ENCODE data around the gene TOX3.

TOX3 gene

DNA sequence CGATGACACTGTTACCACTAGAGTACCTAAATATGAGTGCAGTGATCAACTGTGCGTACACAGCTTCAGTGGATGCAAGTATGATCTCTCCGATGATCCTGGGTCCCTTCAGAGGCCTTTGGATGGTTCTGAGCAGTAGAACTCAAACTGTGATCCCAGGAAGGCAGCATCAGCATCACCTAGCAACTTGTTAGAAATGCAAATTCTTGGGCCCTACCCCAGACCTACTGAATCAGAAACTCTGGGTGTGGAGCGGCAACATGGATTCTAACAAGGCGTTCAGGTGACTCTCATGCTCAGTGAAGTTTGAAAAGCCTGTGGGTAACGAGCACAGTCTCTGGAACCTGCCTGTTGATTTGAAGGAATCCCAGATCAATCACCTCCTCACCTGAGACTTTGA, 25.4 kb downstream of the TOX3 start:
- Histone ChIP-seq H3K27ac (ENCODE audit: low read depth, low read length) (no peak overlapping the region), H3K4me1 (ENCODE audit: control insufficient read depth, insufficient read depth, low read length) (no peaks in the 10 kb centered on the region), H3K27me3 (ENCODE audit: control insufficient read depth, insufficient read depth, low read length) (no peaks in the 10 kb centered on the region), H3K4me3 (ENCODE audit: low read length) (no peak overlapping the region), H3K9ac (ENCODE audit: low read length) (no peak overlapping the region), H3K36me3 (ENCODE audit: control insufficient read depth, insufficient read depth, low read length) (no peaks in the 10 kb centered on the region)

DNA sequence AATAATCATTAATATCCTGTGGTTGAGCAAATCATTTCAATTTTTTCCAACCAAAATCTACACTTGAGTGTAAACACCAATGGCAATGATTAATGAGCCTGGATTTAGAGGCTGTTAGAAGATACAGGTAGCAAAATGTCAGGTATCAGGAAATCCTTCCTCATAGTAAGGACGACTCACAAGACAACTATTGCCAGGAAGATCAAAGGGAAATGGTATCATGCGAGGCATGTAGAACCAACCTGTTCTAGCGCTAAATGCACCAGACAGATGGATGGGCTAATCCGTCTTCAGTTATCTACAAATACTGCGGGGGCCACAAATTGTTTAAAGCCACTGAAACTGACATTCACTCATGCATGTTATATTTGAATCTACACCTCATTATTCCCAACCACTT, 28.1 kb downstream of the TOX3 start:
- Histone ChIP-seq H3K27ac (ENCODE audit: low read depth, low read length) (no peak overlapping the region), H3K4me3 (ENCODE audit: low read length) (no peak overlapping the region), H3K9ac (ENCODE audit: low read length) (no peak overlapping the region), H3K36me3 (ENCODE audit: control insufficient read depth, insufficient read depth, low read length) (no peaks in the 10 kb centered on the region), H3K27me3 (ENCODE audit: control insufficient read depth, insufficient read depth, low read length) (no peaks in the 10 kb centered on the region), H3K4me1 (ENCODE audit: control insufficient read depth, insufficient read depth, low read length) (no peaks in the 10 kb centered on the region)

DNA sequence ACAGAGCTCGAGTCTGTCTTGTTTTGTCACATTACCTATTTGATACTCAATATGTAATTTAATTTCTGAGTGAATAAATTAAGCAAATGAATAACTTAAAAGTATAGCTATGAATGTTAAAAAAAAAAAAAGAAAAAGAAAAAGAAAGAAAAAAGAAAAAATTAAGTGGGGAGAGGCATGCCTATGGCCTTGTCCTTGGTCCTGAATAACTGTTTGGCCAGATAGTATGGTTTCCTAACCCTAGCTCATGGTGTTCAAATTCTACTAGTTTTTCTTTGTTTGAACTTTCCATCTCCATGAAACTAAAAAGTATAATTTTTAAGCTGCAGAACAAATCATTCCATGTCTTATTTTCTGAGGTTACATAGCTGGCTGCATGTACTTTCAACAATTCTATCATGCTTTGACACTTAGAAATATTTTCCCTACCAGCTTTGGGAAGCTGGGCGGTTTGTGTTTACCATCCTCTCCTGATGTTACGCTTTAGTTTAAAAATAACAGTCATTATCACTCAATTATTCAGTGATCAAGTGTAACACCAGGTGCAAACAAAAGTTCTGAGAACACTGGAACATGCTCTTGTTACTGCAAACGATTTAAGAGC, 31.8 kb downstream of the TOX3 start:
- no peak overlapping the region for H3K9ac ChIP-seq (ENCODE audit: low read length)
- no peak overlapping the region for H3K27ac ChIP-seq (ENCODE audit: low read depth, low read length)
- no peaks in the 10 kb centered on the region for H3K4me1 ChIP-seq (ENCODE audit: control insufficient read depth, insufficient read depth, low read length)
- H3K36me3 ChIP-seq (ENCODE audit: control insufficient read depth, insufficient read depth, low read length), result no peaks in the 10 kb centered on the region
- no peak overlapping the region for H3K4me3 ChIP-seq (ENCODE audit: low read length)
- no peaks in the 10 kb centered on the region for H3K27me3 ChIP-seq (ENCODE audit: control insufficient read depth, insufficient read depth, low read length)

DNA sequence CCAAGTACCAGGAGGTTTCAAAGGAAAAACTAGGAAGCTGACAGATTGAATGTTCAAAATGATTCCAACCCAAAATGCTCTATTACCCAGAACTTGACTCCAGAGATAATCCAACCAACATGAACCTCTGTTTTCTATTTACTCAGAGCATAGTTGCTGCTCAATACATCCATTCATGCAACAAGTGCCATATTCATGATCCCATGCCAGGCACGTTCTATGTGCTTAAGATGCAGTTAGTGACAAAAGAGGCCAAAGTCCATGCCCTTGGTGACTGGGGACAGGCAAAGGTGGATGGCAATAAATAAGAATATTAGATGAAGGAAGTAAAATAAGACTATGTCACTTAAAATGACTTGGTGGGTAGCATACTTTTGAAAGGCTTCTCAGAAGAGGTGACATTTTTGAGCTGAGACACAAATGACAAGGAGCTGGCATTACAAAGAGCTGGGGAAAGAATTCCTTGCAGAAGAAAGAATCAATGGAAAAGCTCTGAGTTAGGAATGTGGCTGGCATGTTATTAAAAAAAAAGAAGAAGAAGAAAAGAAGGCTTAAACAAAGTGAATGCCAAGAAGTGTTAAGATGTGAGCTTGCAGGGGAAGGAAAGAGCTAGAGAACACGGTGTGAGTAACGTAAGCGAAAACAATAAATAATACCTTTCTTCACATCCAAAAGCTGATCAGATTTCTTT, 34.5 kb downstream of the TOX3 start:
- H3K9ac ChIP-seq (ENCODE audit: low read length), result no peak overlapping the region
- H3K4me1 ChIP-seq (ENCODE audit: control insufficient read depth, insufficient read depth, low read length), result no peaks in the 10 kb centered on the region
- H3K27me3 ChIP-seq (ENCODE audit: control insufficient read depth, insufficient read depth, low read length), result no peaks in the 10 kb centered on the region
- no peak overlapping the region for H3K27ac ChIP-seq (ENCODE audit: low read depth, low read length)
- no peaks in the 10 kb centered on the region for H3K36me3 ChIP-seq (ENCODE audit: control insufficient read depth, insufficient read depth, low read length)
- no peak overlapping the region for H3K4me3 ChIP-seq (ENCODE audit: low read length)

DNA sequence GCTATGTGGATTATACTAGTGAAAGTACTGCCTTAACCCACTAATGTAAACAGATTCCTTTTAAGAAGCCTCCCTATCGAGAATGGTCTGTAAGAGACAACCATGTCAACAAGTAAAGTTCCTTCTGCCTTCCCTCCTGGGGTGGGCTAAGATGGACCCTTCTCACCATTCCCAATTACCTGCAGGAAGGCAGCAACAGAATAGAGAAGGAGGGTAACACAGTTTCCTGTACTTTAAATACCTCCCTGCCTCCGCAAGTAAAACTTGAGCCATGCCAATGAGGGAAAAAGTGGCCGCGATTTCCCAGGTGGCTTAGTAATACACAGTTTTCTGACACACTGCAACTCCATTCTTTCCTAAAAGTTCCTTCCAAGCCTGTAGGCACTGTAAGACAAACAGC, 45.2 kb downstream of the TOX3 start:
- H3K27ac ChIP-seq (ENCODE audit: low read depth, low read length), result no peak overlapping the region
- H3K9ac ChIP-seq (ENCODE audit: low read length), result no peak overlapping the region
- H3K4me1 ChIP-seq (ENCODE audit: control insufficient read depth, insufficient read depth, low read length), result no peaks in the 10 kb centered on the region
- no peaks in the 10 kb centered on the region for H3K27me3 ChIP-seq (ENCODE audit: control insufficient read depth, insufficient read depth, low read length)
- no peaks in the 10 kb centered on the region for H3K36me3 ChIP-seq (ENCODE audit: control insufficient read depth, insufficient read depth, low read length)
- H3K4me3 ChIP-seq (ENCODE audit: low read length), result no peak overlapping the region

DNA sequence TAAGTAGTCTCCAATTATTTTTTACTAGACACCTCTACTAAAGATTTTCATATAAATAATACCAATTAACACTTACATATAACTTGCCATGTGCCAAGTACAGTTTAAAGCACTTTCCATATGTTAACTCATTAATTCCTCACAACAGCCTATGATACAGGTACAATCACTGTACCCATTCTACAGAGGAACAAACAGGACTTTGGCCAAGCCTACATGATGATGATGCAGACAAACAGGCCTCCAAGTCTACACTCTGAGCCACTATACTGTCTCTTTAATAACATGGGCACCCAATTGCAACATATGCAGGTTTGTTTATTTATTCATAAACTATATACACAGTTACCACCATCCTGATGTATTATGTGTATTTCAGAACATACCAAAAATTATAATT, 46.0 kb downstream of the TOX3 start:
- H3K27me3 ChIP-seq (ENCODE audit: control insufficient read depth, insufficient read depth, low read length), result no peaks in the 10 kb centered on the region
- no peak overlapping the region for H3K27ac ChIP-seq (ENCODE audit: low read depth, low read length)
- no peaks in the 10 kb centered on the region for H3K36me3 ChIP-seq (ENCODE audit: control insufficient read depth, insufficient read depth, low read length)
- H3K9ac ChIP-seq (ENCODE audit: low read length), result no peak overlapping the region
- H3K4me3 ChIP-seq (ENCODE audit: low read length), result no peak overlapping the region
- no peaks in the 10 kb centered on the region for H3K4me1 ChIP-seq (ENCODE audit: control insufficient read depth, insufficient read depth, low read length)

DNA sequence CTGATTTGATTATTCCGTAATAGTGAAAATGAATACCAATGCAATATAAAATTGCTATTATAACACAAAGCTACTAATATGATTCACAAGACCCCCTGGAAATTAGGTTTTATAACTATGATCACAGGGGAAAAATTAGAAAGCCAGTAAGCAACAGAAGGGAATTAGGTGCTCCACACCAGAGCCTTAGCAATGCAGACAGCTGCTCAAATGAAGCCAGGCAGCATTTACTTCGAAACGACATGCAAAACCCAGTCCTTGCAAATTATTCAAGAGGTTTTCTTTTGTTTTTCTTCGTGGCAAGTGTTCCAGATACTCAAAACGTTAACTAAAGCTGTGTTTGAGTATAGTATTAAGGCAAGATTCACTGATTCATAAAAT, 47.9 kb downstream of the TOX3 start:
- Histone ChIP-seq H3K27ac (ENCODE audit: low read depth, low read length) (no peak overlapping the region), H3K9ac (ENCODE audit: low read length) (no peak overlapping the region), H3K4me3 (ENCODE audit: low read length) (no peak overlapping the region), H3K36me3 (ENCODE audit: control insufficient read depth, insufficient read depth, low read length) (no peaks in the 10 kb centered on the region), H3K27me3 (ENCODE audit: control insufficient read depth, insufficient read depth, low read length) (no peaks in the 10 kb centered on the region), H3K4me1 (ENCODE audit: control insufficient read depth, insufficient read depth, low read length) (no peaks in the 10 kb centered on the region)

DNA sequence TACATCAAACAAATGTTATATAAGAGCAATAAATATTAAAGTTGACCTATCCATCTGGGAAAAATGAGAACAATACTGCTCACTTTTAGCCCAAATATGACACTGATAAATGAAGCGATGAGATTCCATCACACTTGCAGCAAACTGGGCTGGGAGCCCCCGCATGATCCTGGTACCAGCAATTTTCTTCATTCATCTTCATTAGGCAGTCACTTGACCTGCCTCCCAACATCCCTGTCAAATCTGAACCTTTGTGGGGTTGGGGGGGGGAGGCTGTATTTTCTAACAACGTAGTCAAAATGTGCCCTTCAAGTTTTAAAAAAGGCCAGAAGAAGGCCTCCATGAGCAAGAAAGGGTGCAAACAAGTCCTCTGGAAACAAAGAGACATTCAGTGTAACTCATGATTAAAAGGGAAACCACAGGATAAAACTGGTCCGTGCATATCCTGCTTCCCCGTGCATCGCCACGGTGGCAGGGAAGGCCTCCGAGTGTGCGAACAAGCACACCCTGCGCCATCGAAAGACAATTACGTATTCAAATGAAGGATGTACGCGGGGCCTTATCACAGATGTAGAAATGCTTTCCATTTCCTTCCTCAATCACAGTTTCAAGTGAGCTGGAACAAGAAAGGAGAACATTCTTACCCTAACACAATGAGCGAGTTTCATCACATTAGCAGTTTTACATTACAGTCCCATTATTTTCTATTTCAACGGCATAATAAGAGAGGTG, 48.4 kb downstream of the TOX3 start:
- no peak overlapping the region for H3K4me3 ChIP-seq (ENCODE audit: low read length)
- H3K4me1 ChIP-seq (ENCODE audit: control insufficient read depth, insufficient read depth, low read length), result no peaks in the 10 kb centered on the region
- H3K27ac ChIP-seq (ENCODE audit: low read depth, low read length), result no peak overlapping the region
- H3K9ac ChIP-seq (ENCODE audit: low read length), result no peak overlapping the region
- H3K27me3 ChIP-seq (ENCODE audit: control insufficient read depth, insufficient read depth, low read length), result no peaks in the 10 kb centered on the region
- H3K36me3 ChIP-seq (ENCODE audit: control insufficient read depth, insufficient read depth, low read length), result no peaks in the 10 kb centered on the region

DNA sequence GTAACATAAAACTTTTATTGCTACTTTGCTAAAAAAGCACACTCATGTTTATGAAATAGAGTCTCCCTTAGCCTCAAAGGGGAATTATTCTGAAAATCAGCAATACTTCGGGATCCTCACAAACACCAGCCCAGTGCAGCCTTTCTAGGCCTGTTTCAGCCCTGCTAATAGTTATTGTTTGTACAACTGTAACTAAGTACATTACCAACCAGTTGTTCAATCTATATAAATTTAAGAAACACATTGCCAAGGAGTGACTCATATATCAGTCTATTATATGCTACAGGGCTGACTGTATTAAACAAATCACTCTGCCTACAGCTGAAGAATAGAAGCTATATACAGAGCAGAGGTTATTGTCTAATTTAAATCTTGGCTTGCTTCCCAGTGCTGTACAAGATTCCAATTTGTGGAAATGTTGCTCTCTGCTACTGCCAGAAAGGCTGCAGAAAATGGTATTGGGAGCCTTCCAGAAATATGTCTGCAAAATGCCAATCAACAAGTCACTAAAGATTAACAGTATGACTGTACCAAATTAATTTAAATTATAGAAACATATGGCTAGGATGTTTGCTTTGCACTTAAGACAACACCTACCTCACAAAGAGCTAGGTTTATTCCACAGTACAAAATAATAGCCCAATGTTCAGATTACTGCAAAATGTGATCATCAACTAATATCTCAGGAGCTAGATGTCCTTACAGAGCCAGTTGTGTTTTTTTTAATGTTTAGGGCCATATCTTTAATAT, 49.7 kb downstream of the TOX3 start:
- no peak overlapping the region for H3K4me3 ChIP-seq (ENCODE audit: low read length)
- H3K27me3 ChIP-seq (ENCODE audit: control insufficient read depth, insufficient read depth, low read length), result no peaks in the 10 kb centered on the region
- no peaks in the 10 kb centered on the region for H3K4me1 ChIP-seq (ENCODE audit: control insufficient read depth, insufficient read depth, low read length)
- no peak overlapping the region for H3K9ac ChIP-seq (ENCODE audit: low read length)
- H3K36me3 ChIP-seq (ENCODE audit: control insufficient read depth, insufficient read depth, low read length), result no peaks in the 10 kb centered on the region
- H3K27ac ChIP-seq (ENCODE audit: low read depth, low read length), result no peak overlapping the region

DNA sequence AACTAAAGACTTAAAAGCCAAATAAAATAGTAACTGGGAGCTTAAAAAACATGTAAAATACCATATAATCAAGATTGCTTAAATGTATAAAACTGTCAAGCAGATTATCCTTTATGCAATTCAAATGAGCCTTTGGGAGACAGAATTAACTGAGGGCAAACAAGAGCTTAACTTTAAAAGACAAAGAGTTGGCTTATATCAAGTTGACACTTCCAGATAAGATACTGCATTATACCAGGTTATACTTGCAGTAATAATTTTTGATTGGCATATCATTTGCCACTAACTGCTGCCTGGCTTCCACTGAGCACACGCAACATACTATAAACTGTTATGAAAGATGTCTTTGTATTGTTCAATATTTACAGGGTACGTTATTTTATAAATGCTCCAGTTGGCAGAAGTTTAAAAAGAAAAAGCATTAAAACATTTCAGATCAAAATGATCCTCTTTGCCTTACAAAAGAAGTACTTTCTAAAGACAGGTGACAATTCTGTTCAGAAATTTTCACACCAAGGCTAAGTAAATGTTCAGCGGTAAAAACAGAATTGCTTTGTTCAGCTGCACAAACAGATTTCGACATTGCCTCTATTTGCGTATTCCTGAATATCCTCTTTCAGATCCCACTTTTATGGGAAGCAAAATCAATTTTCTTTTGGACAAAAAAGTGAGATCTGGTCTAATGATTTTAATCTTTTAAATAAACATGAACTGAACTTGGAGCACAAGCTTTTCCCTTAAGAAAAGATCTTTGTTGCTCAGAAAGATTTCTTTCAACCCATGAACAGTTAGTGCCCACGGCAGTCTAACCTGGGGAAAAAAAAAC, 50.7 kb downstream of the TOX3 start:
- Histone ChIP-seq H3K4me1 (ENCODE audit: control insufficient read depth, insufficient read depth, low read length) (no peaks in the 10 kb centered on the region), H3K4me3 (ENCODE audit: low read length) (no peak overlapping the region), H3K9ac (ENCODE audit: low read length) (no peak overlapping the region), H3K27ac (ENCODE audit: low read depth, low read length) (no peak overlapping the region), H3K27me3 (ENCODE audit: control insufficient read depth, insufficient read depth, low read length) (no peaks in the 10 kb centered on the region), H3K36me3 (ENCODE audit: control insufficient read depth, insufficient read depth, low read length) (no peaks in the 10 kb centered on the region)

DNA sequence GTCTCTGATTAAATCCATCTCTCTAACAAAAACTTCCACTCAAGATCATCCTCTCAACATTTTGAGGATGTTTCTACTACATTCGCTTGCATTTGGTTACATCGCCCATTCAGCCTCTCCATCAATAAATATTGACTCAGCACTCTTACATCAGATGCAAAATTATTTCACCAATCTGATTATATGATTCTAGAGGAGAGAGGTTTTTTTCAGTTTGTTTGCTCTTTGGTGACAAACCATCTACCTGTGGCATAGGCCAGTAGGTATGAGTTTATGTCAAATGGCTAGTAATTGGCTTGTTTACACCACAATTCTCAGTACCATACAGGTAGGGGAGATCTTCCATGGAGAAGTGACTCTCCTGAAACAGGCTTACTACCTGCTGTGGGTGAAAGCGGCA, 52.3 kb downstream of the TOX3 start:
- Histone ChIP-seq H3K36me3 (ENCODE audit: control insufficient read depth, insufficient read depth, low read length) (no peaks in the 10 kb centered on the region), H3K27me3 (ENCODE audit: control insufficient read depth, insufficient read depth, low read length) (no peaks in the 10 kb centered on the region), H3K27ac (ENCODE audit: low read depth, low read length) (no peak overlapping the region), H3K4me3 (ENCODE audit: low read length) (no peak overlapping the region), H3K4me1 (ENCODE audit: control insufficient read depth, insufficient read depth, low read length) (no peaks in the 10 kb centered on the region), H3K9ac (ENCODE audit: low read length) (no peak overlapping the region)

DNA sequence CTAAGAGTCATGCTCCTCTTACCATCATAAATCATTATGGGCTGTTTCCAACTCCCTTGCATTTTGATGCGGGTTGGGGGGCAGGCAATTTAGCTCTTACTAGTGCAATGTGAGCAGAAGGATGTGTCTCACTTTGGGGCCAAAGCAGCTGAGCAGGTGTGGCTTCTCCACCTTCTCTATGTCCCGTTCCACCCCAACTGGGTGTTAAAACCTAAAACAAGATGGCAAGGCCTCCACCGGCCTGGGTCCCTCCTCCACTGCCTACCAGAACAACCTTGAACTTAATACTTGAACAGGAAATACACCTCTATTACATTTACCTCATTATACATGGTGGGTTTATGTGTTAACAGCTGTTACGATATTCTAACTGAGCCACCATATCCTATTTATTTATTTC, 52.8 kb downstream of the TOX3 start:
- H3K36me3 ChIP-seq (ENCODE audit: control insufficient read depth, insufficient read depth, low read length), result no peaks in the 10 kb centered on the region
- H3K4me3 ChIP-seq (ENCODE audit: low read length), result no peak overlapping the region
- no peaks in the 10 kb centered on the region for H3K27me3 ChIP-seq (ENCODE audit: control insufficient read depth, insufficient read depth, low read length)
- no peaks in the 10 kb centered on the region for H3K4me1 ChIP-seq (ENCODE audit: control insufficient read depth, insufficient read depth, low read length)
- no peak overlapping the region for H3K27ac ChIP-seq (ENCODE audit: low read depth, low read length)
- no peak overlapping the region for H3K9ac ChIP-seq (ENCODE audit: low read length)

Measured in rectal smooth muscle tissue (tissue), 1 donor.